HG02943 (cell line): ENCODE results near the gene MYOM1.
"Not testable (repeated sequence)": the region's sequence is repeated elsewhere in the genome, so short reads cannot be mapped to it uniquely, and the experiment has no call there.

Experiments used
- ATAC-seq: cut with Tn5 transposase; IDR thresholded peaks from one replicate; pipeline ENCODE4 v1.9.1; 2021; ENCODE audit warnings: mild to moderate bottlenecking, low read depth, moderate library complexity; ENCODE audit not compliant: unreplicated experiment

MYOM1 gene

DNA sequence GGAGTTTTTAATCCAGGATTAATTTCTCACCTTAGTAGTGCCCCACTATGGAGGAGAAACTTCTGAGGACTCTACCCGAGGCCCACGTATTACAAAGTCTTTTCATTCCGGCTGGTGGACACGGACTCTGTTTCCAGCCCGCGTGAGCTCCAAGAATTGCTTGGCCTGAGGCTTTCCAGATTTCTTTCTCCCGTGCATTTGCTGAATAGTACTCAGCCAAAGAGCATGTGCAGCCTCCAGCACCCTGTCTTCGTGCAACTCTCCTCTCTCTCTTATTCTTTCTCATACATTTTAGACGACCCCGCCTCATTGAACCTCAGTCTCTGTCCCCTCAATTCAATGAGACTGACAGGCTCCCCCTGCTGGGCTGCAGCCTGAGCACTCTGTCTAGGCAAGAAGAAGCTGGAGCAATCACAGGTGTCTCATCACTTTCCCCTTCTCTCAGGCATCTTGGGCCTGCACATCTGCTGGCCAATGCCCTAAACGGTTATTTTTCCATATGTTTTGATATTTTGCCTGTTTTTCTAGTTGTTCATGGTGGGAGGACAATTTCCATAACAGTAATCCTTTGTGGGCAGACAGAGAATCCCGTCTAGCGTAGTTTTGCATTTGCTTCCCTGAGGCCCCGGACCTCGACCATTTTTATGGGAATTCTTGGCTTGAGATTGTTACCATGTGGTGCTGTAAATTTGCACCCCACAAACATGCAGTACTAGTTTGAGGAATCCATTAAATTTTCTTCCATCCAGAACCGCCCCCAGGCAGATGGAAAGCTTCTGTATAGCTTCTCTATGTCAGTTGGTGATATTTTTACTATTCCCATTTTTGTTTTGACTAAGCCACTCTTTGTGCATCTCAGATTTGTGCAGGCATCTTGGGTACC, 156.7 kb downstream of the MYOM1 start:
- ATAC-seq, result no peak

- no peak for ATAC-seq
Observed at GRCh38 chr18:3061581-3062312, 158.0 kb downstream of the MYOM1 start.

DNA sequence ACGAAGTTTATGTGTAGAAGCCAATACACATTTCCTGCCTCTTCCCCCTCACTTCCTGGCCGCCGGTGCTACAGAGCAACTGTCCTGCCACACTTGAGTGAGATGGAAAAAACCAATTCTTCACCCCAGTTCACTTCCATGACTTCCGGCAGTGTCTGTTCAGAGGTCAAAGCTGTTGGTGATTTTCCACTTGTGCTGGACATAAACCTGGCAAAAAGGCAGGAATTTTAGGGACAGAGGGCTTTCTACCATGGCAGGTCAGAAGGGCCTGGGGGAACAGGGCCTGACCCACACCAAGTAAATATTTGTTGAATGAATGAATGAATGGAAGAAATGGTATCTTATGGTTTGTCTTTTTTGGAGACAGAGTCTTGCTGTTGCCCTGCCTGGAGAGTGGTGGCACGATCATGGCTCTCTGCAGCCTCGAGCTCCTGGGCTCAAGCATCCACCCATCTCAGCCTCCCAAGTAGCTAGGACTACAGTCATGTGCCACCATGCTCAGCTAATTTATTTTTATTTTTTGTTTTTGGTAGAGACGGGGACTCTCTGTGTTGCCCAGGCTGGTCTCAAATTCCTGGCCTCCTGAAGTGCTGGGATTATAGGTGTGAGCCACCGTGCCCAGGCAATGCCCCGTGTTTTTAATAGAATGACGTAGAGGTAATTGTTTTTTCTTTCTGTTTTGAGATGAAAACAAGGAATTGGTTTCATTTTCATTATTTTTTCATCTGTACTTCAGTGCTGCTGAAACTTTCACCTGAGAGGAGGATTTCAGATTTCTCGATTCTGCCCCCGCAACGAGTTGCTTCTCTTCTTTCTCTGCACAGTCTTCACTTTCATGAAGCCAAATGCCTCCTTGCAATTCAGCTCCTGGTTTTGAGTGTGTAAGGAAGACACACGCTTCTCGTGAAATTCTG, 158.8 kb downstream of the MYOM1 start:
- no peak for ATAC-seq

DNA sequence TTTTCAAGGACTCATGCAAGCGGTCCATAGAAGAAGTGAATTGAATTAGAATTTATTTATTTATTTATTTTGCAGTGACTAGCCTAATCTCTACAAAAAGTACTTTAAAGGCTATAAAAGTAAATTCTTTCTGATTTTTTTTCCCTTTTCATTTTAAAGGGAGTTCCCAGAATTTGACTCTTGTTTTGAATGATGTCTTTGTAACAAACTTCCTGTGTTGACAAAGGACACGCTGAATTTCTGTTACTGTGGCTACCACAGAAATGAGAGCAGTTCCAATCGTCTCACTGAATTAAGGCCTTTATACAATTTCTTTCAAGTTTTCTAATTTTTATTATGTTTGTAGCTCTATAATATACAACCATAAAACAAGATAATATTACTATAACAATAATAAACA, 160.5 kb downstream of the MYOM1 start:
- ATAC-seq, result no peak

- no peak for ATAC-seq
Observed at GRCh38 chr18:3058328-3059191, 161.2 kb downstream of the MYOM1 start.

GRCh38 chr18:3057526-3057925, 162.2 kb downstream of the MYOM1 start:
- no peak for ATAC-seq

DNA sequence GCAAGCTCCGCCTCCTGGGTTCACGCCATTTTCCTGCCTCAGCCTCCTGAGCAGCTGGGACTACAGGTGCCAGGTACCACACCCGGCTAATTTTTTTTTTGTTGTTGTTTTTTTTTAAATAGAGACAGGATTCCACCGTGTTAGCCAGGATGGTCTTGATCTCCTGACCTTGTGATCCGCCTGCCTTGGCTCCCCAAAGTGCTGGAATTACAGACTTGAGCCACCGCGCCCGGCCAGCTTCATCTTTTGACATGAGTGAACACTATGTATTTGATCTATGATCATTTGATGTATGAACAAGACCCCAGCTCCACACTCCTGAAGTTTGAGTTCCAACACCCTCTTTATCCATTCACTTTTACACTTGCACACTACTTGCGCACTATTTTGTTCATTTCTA, 163.5 kb downstream of the MYOM1 start:
- ATAC-seq, result no peak

GRCh38 chr18:3055816-3056215, 164.0 kb downstream of the MYOM1 start:
- no peak for ATAC-seq

- no peak for ATAC-seq
Observed at GRCh38 chr18:3055186-3055728, 164.5 kb downstream of the MYOM1 start.

DNA sequence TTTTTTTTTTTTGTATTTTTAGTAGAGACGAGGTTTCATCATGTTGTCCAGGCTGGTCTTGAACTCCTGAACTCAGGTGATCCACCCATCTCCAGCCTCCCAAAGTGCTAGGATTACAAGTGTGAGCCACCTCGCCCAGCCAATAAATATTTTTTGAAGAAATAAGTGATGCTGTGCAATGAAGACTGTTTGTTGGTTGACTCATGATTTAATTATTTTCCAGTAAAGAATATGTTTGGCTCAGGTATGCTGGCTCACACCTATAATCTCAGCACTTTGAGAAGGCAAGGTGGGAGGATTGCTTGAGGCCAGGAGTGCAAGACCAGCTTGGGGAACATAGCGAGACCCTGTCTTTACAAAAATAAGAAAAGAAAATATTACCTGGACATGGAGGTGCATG, 165.0 kb downstream of the MYOM1 start:
- no peak for ATAC-seq

DNA sequence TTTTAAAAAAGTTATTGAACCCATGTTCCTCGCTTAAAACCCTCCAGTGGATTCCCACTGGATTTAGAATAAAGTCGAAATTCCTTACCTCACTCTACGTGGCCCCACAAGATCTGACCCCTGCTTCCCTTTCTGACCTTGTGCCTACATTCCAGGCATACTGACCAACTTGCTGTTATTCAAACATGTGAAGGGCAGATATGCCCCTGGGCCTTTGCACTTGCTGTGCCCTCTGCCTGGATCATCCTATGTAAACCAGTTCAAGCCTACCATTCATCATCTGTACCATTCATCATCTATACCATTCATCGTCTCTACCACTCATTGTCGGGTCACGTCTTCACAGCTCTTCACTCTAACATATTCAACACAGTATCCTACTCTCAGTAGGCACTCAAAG, 165.6 kb downstream of the MYOM1 start:
- no peak for ATAC-seq

DNA sequence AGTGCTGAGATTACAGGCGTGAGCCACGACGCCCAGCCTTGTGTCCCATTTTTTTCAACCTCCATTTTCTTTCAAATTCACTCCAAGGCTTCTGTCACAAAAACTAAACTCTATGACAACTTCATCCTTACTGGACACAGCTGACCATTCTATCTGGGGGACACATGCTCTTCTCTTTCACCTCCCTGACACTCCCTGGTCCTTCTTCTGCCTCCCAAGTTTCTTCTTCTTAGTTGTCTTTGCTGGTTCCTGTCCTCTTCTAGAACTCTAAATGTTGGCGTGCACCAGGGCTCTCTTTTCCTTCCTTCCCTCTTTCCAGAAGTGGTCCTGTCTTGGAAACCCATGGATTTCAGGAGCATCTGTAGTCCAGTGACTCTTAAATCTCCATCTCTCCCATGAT, 166.7 kb downstream of the MYOM1 start:
- ATAC-seq, result no peak

GRCh38 chr18:3052411-3052758, 167.4 kb downstream of the MYOM1 start:
- no peak for ATAC-seq

GRCh38 chr18:3051718-3052410, 167.9 kb downstream of the MYOM1 start:
- ATAC-seq, result no peak

GRCh38 chr18:3049897-3050454, 169.8 kb downstream of the MYOM1 start:
- ATAC-seq, result not testable (repeated sequence)

- no peak for ATAC-seq
Observed at GRCh38 chr18:3048820-3049349, 170.9 kb downstream of the MYOM1 start.

GRCh38 chr18:3048121-3048520, 171.6 kb downstream of the MYOM1 start:
- ATAC-seq, result no peak

GRCh38 chr18:3046216-3046808, 173.5 kb downstream of the MYOM1 start:
- no peak for ATAC-seq
